ENCODE data around the gene ZSWIM1.

- TF ChIP-seq CTCF (IDR thresholded peaks at IDR 0.05) (no peak), POLR2A (IDR thresholded peaks at IDR 0.05) (no peak)
These were observed 53.1 kb downstream of the ZSWIM1 start for GRCh38 chr20:45934046-45934585.

All from suprapubic skin (tissue), 3 donors.